Loucy (cell line): ENCODE data around the gene MICAL3.

ENCODE experiments used
- CTCF ChIP-seq: fragments of 200-600 bp; sonication (generic); conservative IDR thresholded peaks from 2 replicates; pipeline ENCODE4 v1.5.1; 2014; ENCODE audit warnings: mild to moderate bottlenecking, antibody characterized with exemption, low read length
- EZH2phosphoT487 ChIP-seq: fragments of 200-600 bp; IDR thresholded peaks from 2 replicates; pipeline ENCODE4 v1.6.1; 2018; ENCODE audit warnings: antibody characterized with exemption, mild to moderate bottlenecking, moderate library complexity, borderline replicate concordance

- TF ChIP-seq CTCF (no peak), EZH2phosphoT487 (no peak)
Observed at GRCh38 chr22:17797721-17798559, 226.4 kb downstream of the MICAL3 start.
